ENCODE measurements around the gene NOM1.

- TF ChIP-seq CTCF (IDR thresholded peaks at IDR 0.05) (no peak), POLR2AphosphoS5 (IDR thresholded peaks at IDR 0.05; ENCODE audit: low read depth, low read length) (no peak)
These were observed 59.8 kb downstream of the NOM1 start for GRCh38 chr7:157009170-157009777.

Data from Panc1 (cell line).